Measurements from ENCODE around the gene ANKRD33B. TPM values are rescaled to one million over a fixed set of nuclear protein-coding genes. Genes with fewer than 3 reads are reported as not detected.

Gene ANKRD33B
- total and polyA plus RNA-seq, 2 of the 13 experiments (the other 11 are each of a cell fraction or from before 2014, with no cell fraction given), result 0.02 TPM; not detected in 1

DNA sequence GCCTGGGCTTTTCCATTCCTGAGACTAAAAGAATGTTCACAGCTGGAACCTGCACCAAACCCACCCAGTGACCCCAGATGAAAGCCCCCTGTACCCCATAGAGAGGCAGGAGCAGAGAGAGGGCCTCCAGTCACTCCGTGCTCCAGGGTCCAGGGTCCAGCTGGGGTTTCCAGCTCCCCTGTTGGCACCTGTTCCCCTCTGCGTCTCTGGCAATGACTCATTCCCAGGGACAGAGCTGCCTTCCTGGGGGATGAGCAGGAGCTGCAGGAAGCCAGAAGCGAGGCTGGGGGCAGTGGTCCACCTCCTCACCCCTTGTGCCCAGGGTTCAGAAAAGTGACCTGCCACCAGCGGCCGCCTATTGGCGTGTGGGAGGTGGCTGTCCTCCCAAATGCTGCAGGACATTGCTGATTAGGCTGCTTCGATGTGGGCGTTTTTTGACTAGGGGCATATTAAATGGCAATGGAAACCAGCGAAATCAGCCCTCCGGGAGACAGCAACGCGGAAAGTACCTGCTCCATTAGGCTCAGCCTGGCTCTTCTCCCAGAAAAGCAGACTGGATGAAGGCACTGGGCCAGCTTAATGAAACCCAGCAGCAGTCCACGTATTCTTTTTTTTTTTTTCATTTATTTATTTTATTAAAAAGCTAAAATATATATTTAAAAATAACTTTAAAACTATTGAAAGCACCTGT lies 99.8 kb downstream of the ANKRD33B start (continued):
- TF ChIP-seq, protein P1, sequence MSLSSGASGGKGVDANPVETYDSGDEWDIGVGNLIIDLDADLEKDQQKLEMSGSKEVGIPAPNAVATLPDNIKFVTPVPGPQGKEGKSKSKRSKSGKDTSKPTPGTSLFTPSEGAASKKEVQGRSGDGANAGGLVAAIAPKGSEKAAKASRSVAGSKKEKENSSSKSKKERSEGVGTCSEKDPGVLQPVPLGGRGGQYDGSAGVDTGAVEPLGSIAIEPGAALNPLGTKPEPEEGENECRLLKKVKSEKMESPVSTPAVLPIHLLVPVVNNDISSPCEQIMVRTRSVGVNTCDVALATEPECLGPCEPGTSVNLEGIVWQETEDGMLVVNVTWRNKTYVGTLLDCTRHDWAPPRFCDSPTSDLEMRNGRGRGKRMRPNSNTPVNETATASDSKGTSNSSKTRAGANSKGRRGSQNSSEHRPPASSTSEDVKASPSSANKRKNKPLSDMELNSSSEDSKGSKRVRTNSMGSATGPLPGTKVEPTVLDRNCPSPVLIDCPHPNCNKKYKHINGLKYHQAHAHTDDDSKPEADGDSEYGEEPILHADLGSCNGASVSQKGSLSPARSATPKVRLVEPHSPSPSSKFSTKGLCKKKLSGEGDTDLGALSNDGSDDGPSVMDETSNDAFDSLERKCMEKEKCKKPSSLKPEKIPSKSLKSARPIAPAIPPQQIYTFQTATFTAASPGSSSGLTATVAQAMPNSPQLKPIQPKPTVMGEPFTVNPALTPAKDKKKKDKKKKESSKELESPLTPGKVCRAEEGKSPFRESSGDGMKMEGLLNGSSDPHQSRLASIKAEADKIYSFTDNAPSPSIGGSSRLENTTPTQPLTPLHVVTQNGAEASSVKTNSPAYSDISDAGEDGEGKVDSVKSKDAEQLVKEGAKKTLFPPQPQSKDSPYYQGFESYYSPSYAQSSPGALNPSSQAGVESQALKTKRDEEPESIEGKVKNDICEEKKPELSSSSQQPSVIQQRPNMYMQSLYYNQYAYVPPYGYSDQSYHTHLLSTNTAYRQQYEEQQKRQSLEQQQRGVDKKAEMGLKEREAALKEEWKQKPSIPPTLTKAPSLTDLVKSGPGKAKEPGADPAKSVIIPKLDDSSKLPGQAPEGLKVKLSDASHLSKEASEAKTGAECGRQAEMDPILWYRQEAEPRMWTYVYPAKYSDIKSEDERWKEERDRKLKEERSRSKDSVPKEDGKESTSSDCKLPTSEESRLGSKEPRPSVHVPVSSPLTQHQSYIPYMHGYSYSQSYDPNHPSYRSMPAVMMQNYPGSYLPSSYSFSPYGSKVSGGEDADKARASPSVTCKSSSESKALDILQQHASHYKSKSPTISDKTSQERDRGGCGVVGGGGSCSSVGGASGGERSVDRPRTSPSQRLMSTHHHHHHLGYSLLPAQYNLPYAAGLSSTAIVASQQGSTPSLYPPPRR (CRISPR knock-in tag; IDR thresholded peaks at IDR 0.05; ENCODE audit: borderline replicate concordance), result no peak
- TF ChIP-seq TP53 (CRISPR knock-in tag; conservative IDR thresholded peaks at IDR 0.05) (no peak), ZNF598 (CRISPR knock-in tag; IDR thresholded peaks at IDR 0.05; ENCODE audit: borderline replicate concordance) (no peak), BRCA1 (CRISPR knock-in tag; IDR thresholded peaks at IDR 0.05) (no peak), ZNF260 (CRISPR knock-in tag; IDR thresholded peaks at IDR 0.05; ENCODE audit: borderline replicate concordance, low read depth) (no peak), U2AF2 (IDR thresholded peaks at IDR 0.05; ENCODE audit: low read depth, low read length) (no peak), ZNF446 (CRISPR knock-in tag; IDR thresholded peaks at IDR 0.05) (no peak), CAMTA2 (CRISPR knock-in tag; IDR thresholded peaks at IDR 0.05; ENCODE audit: borderline replicate concordance) (no peak), TBP (CRISPR knock-in tag; IDR thresholded peaks at IDR 0.05) (no peak), HOXA3 (CRISPR knock-in tag; IDR thresholded peaks at IDR 0.05) (no peak), ZNF468 (CRISPR knock-in tag; IDR thresholded peaks at IDR 0.05) (no peak), ZFYVE20 (CRISPR knock-in tag; IDR thresholded peaks at IDR 0.05; ENCODE audit: borderline replicate concordance, low read depth) (no peak), ZBTB7B (CRISPR knock-in tag; IDR thresholded peaks at IDR 0.05) (0 out of 2 replicates have a peak, but pooled peaks have one; percentile 40)
- TF ChIP-seq, protein P2, sequence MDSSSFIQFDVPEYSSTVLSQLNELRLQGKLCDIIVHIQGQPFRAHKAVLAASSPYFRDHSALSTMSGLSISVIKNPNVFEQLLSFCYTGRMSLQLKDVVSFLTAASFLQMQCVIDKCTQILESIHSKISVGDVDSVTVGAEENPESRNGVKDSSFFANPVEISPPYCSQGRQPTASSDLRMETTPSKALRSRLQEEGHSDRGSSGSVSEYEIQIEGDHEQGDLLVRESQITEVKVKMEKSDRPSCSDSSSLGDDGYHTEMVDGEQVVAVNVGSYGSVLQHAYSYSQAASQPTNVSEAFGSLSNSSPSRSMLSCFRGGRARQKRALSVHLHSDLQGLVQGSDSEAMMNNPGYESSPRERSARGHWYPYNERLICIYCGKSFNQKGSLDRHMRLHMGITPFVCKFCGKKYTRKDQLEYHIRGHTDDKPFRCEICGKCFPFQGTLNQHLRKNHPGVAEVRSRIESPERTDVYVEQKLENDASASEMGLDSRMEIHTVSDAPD (CRISPR knock-in tag; IDR thresholded peaks at IDR 0.05), result no peak
- TF ChIP-seq, protein P3, sequence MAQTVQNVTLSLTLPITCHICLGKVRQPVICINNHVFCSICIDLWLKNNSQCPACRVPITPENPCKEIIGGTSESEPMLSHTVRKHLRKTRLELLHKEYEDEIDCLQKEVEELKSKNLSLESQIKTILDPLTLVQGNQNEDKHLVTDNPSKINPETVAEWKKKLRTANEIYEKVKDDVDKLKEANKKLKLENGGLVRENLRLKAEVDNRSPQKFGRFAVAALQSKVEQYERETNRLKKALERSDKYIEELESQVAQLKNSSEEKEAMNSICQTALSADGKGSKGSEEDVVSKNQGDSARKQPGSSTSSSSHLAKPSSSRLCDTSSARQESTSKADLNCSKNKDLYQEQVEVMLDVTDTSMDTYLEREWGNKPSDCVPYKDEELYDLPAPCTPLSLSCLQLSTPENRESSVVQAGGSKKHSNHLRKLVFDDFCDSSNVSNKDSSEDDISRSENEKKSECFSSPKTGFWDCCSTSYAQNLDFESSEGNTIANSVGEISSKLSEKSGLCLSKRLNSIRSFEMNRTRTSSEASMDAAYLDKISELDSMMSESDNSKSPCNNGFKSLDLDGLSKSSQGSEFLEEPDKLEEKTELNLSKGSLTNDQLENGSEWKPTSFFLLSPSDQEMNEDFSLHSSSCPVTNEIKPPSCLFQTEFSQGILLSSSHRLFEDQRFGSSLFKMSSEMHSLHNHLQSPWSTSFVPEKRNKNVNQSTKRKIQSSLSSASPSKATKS (CRISPR knock-in tag; IDR thresholded peaks at IDR 0.05), result no peak
- TF ChIP-seq, protein P4, sequence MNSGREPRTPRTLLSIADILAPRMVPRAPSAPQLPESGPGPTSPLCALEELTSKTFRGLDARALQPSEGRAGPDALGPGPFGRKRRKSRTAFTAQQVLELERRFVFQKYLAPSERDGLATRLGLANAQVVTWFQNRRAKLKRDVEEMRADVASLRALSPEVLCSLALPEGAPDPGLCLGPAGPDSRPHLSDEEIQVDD (CRISPR knock-in tag; IDR thresholded peaks at IDR 0.05; ENCODE audit: borderline replicate concordance), result no peak
- TF ChIP-seq, protein P5, sequence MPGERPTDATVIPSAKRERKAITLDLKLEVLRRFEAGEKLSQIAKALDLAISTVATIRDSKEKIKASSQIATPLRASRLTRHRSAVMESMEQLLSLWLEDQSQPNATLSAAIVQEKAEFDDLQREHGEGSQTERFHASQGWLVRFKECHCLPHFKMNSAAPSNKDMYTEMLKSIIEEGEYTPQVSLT (CRISPR knock-in tag; IDR thresholded peaks at IDR 0.05; ENCODE audit: borderline replicate concordance, low read depth), result no peak
